ENCODE measurements around the gene PROCA1.

The PROCA1 gene

GRCh38 chr17:28718333-28719020 lies 6.8 kb upstream of the PROCA1 start:
- in situ Hi-C loops (cut with MboI; ENCODE audit: low pct_unique_long_range_greater_than_20kb, low sequenced_read_pairs, unreplicated experiment): no loop called here
- DNase-seq (ENCODE audit: low spot score): no peak
- TF ChIP-seq, protein P1, sequence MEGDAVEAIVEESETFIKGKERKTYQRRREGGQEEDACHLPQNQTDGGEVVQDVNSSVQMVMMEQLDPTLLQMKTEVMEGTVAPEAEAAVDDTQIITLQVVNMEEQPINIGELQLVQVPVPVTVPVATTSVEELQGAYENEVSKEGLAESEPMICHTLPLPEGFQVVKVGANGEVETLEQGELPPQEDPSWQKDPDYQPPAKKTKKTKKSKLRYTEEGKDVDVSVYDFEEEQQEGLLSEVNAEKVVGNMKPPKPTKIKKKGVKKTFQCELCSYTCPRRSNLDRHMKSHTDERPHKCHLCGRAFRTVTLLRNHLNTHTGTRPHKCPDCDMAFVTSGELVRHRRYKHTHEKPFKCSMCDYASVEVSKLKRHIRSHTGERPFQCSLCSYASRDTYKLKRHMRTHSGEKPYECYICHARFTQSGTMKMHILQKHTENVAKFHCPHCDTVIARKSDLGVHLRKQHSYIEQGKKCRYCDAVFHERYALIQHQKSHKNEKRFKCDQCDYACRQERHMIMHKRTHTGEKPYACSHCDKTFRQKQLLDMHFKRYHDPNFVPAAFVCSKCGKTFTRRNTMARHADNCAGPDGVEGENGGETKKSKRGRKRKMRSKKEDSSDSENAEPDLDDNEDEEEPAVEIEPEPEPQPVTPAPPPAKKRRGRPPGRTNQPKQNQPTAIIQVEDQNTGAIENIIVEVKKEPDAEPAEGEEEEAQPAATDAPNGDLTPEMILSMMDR (IDR thresholded peaks at IDR 0.05; ENCODE audit: extremely low read depth, insufficient read depth, missing control alignments): no peak

DNA sequence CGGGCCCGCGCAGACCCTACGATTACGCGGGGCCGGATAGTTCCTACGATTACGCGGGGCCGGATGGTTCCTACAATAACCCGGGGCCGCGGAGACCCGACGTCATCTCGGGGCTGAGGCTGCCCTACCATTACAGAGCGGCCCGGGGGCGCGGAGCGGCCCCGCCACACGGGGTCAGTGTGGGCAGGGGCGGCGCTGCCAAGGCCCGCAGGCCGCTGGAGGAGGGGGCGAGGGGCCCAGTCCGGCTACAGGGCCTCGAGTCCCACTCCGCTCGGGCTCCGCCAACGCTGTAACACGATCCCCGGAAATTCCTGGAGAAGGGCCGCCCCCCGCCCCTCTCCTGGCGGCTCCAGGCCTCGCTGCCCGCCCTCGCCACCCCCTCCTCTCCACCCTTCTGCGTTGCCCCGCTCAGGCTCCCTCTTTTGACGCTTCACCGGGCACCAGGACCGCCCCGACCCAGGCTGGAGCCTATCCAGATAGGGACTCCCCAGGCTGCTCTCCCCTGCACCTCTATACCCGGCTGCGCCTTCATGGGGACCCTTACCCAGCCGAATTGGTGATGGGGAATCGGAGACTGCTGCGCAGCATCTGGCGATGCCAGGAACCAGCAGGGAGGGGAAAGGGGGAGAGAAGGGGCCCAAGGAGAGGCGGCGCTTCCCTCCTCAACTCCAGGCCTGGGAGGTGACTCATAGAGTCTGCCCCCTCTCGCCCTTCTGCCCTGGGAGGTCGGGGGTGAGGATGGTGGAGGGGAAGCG lies 6.1 kb upstream of the PROCA1 start, which contains the start of gene RAB34:
Gene RAB34, minus strand, starts transcription at position 291 of the 755 bp plus-strand sequence. CDS start 602 bp downstream, outside the sequence.
- in situ Hi-C loops (cut with MboI; ENCODE audit: low pct_unique_long_range_greater_than_20kb, low sequenced_read_pairs, unreplicated experiment): no loop called here

DNA sequence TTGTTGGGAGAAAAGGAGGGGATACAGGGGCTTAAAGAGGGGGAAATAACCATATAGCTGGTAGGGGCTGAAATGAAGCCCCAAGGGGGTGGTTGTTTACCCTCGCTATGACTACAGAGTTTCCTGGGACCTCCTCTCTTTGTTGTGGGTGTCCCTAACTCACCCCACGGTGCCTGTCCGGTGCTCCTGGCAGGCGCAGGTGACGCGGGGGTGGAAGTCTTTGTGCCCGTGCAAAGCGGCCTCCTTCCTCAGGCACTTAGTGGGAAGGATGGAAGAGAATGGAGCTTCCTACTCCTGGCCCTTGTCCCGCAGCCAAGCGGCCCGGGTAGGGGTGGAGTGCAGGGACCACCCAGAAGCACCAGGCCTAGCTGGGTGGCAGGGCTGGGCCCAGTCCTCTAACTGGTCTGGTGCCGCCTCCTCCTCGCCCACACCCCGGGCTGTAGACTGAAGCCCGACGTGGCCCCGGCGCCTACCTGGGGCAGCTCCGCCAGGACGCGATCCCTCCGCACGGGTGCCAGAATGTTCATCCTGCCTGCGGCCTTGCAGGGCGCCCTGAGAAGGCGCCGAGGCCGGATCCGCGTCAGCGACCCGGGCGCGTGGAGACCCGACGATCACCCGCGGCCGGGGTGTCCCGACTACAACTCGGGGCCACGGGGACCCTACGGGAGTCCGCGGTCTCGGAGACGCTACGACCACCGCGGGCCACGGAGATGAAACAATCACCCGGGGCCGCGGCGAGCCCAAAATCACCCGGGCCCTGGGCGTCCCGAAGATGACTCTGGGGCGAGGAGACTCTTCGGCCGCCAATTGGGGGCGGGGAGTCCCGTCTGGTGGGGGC lies 5.3 kb upstream of the PROCA1 start:
- in situ Hi-C loops (cut with MboI; ENCODE audit: low pct_unique_long_range_greater_than_20kb, low sequenced_read_pairs, unreplicated experiment): no loop called here
- TF ChIP-seq, protein P1 (IDR thresholded peaks at IDR 0.05; ENCODE audit: extremely low read depth, insufficient read depth, missing control alignments): no peak
- no peak for DNase-seq (ENCODE audit: low spot score)

More for the DNA sequence above, 6.1 kb upstream of the PROCA1 start, which contains the start of gene RAB34:
- DNase-seq (ENCODE audit: low spot score): no peak
- TF ChIP-seq, protein P1 (IDR thresholded peaks at IDR 0.05; ENCODE audit: extremely low read depth, insufficient read depth, missing control alignments): peak; percentile 42

- in situ Hi-C loops (cut with MboI; ENCODE audit: low pct_unique_long_range_greater_than_20kb, low sequenced_read_pairs, unreplicated experiment): no loop called here
- TF ChIP-seq, protein P1 (IDR thresholded peaks at IDR 0.05; ENCODE audit: extremely low read depth, insufficient read depth, missing control alignments): no peak
- DNase-seq (ENCODE audit: low spot score): no peak
These were observed 3.5 kb upstream of the PROCA1 start for GRCh38 chr17:28715217-28715616.

DNA sequence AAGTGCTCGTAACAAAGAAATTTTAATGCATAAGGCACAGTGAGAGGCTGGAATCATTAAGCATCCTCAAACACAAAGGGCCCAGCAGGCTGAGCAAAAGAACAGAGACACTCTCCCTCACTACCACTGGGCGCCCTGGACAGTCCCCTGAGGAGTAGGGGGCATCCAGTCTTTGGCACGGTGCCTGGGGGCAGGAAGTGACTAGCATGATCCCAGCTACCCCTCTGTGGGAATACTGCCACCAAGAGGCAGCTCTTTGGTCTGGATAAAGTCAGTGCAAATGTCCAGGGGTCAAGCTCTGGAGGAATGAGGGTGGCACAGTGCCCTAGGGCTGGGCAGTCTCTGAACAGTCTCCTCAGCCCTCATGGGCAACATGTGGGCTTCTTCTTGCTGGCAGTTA lies 2.6 kb upstream of the PROCA1 start:
- in situ Hi-C loops (cut with MboI; ENCODE audit: low pct_unique_long_range_greater_than_20kb, low sequenced_read_pairs, unreplicated experiment): no loop called here
- no peak for DNase-seq (ENCODE audit: low spot score)
- TF ChIP-seq, protein P1 (IDR thresholded peaks at IDR 0.05; ENCODE audit: extremely low read depth, insufficient read depth, missing control alignments): no peak

- DNase-seq (ENCODE audit: low spot score): no peak
- in situ Hi-C loops (cut with MboI; ENCODE audit: low pct_unique_long_range_greater_than_20kb, low sequenced_read_pairs, unreplicated experiment): no loop called here
- TF ChIP-seq, protein P1 (IDR thresholded peaks at IDR 0.05; ENCODE audit: extremely low read depth, insufficient read depth, missing control alignments): no peak
These were observed 1.2 kb upstream of the PROCA1 start for GRCh38 chr17:28712705-28713415.
